ENCODE results near the gene LAG3.

The LAG3 gene

DNA sequence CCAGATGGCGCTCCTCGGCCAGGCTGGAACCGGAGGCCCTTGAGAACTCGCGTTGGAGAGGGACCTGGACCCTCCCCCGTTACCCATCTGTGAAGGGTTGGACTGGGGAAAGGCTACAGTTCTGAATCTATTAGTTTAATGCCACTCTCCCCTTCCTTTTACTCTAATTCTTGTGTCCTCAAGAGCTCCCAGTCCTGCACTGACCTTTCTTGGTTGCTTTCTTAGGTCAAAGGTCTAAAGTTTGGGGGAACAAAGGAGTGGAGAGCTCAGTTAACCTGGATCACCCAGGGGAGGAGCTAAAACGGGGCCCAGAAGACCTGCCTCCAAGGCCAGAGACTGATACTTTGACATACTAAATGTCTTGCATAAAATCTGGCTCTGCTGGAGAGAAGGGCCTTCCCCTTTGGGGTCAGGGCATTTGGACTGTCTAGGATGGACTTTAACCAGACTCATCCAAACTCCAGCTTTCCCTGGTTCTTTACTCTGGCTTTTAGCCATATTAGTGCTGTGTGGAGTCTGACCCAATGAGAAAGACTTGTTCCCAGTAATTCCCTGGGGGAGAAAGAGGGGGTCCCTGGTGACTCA, 18.5 kb upstream of the LAG3 start:
- no peak for DNase-seq

GRCh38 chr12:6754411-6754810, 17.9 kb upstream of the LAG3 start:
- DNase-seq = no peak

GRCh38 chr12:6757028-6757690, 15.2 kb upstream of the LAG3 start:
- DNase-seq = no peak

DNA sequence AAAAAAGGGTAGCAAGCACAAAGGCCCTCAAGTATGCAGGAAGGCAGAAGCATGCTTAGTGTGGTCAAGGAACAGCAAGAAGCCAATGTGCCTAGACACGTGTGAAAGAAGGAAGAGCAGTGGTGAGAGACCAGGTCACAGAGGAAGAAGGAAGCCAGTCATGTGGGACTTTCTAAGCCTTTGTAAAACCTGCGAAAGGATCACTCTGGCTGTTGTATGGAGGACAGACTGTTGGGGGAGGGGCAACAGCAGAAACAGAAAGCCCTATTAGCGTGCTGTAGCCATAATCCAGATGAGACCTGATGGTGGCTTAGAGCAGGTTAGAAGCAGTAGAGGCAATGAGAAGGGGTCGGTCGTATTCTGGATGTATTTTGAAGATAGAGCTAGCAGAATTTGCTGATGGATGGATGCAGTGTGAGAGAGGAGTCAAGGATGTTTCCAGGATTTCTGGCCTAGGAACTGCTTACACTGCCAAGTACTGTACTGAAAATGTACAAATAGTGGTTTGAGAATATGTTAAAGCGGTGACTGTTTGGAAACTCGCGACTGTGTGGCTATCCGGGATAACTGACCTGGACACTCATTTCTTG, 13.7 kb upstream of the LAG3 start:
- no peak for DNase-seq

- no peak for DNase-seq
These were observed 12.6 kb upstream of the LAG3 start for GRCh38 chr12:6759741-6760140.

DNA sequence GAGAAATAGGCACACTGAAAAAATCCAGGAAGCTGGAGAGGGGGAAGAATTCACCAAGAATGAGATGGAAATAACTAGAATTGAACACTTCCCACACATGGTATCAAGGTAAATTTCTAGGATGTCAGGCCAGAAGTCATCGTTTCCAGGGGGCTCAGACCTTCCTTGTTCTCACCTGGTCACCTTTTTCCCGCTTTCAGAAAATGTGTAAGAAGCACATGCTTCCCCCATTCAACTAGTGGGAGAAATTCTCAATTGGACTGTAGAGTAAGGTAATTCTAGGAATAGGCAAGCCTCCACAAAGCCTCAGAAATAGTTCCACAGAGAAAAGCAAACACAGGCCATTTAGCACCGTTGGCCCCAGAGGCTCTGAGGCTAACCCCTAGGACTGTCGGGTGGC, 8.9 kb upstream of the LAG3 start:
- no peak for DNase-seq

GRCh38 chr12:6764011-6764828, 8.1 kb upstream of the LAG3 start:
- no peak for DNase-seq

- no peak for DNase-seq
These were observed 7.2 kb upstream of the LAG3 start for GRCh38 chr12:6765048-6765633.

DNA sequence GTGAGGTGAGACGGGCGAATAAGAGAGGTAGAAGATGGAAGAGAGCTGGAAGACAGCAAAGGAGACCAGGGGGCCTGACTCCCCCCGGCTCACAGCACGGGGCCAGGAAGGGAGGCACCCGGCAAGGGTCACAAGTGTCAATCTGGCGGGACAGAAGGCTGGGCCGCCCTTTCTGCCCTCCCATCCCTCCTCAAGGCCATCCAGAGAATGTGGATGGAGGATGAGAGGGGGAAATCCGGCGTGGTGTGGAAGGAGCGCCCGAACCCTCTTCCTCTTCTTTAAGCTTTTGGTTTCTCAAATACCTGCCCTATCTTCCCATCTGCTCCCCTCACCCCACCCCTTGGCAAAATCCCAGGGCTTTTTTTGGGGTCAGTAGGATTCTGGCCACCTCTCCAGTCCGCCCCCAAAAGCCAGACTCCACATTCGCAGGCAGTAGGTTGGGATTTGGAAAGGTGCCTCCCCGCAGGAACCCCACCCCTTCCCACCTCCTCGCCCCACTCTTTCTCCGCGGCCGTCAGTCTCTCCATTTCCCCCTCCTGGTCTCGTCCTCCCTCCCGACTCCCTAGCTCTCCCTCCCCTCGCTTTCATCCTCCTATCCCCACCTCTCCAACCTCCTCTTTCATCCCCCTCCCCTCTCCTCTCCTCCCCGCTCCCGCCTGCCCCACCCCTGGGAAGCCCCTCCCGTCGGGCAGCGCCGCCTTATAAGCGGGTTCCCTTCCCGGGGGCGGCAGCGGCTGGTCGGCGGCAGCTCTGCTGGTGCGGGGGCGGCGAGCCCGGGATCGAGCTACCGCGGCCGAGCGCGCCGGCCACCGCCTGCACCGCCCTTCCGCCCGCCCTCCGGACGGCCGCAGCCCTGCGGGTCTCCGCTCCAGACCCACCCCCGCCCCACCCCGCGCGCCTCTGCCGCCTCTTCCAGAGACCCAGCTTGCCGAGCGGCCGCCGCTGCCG, 6.4 kb upstream of the LAG3 start, which contains the start of gene PTMS:
PTMS (plus strand) TSS at position 730 of the 948 bp plus-strand sequence. CDS start 343 bp downstream, outside the sequence.
- peak; percentile 36 for DNase-seq

- peak; percentile 33 for DNase-seq
These were observed 5.5 kb upstream of the LAG3 start for GRCh38 chr12:6766651-6767349.

DNA sequence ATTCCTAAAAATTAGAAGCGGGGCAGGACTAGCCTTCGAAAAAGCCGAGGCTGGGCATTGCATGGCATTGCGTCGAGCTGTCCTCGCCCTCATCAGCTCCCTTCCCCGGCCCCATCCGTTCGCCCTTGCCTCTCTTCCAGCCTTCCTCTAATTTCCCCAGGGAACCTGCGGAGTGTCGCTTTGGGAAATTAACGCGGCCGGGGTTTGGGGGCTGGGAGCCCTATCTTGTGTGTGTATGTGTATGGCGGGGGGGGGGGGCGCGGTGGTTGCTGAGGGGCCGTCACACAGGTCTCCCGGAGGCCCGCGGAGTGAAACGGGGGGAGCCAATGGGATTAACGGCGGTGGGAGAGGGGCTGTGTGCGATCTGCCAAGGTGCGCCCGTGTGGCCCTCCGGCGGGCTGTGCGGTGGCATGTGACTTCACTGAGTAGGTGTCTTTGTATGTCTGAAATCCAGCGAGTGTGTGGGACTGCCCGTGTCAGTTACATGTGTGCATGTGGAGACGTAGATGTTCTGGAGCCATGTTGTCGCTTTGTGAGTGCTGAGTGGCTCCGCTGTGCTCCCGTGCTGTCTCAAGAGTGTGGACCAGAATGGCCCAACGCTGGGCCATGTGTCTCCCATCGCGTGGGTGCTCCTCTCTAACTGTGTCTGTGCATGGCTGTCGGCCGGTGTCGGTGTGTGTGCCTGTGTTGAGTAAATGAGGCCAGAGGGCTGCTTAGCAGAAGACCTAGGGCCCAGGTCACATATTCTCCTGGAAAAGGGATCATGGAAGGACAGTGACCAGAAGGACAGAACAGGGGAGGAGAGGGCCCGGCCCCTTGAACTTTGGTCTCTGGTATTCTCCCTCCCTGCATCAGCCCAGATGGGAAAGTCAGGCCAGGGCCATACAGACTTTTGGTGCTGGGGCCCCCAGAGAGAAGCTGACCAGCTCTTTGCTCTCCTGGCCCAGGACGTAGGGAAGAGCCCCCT, 4.7 kb upstream of the LAG3 start:
- no peak for DNase-seq

DNA sequence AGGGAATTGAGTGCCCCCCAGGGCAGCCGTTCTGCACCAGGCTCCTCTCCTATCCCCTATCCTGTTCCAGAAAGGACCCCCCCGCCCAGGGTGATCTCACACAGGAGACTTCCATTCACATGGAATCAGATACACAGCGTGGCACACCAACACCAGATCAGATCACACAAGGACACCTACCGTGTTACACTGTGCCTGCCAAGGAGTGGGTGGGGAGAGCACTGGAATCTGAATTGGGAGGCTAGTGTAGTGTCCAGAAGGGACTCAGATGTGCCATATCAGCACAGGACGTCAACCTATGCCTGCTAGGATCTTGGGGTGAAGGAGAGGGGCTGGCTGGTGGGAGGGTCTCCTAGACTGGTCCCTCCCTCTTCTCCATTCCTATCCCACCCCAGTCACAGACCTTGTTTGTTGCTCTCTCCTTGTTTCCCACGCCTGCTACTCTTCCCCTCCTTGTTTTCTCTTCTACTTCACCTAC, 3.8 kb upstream of the LAG3 start:
- no peak for DNase-seq

- DNase-seq = no peak
These were observed 3.3 kb upstream of the LAG3 start for GRCh38 chr12:6768990-6769389.

GRCh38 chr12:6769666-6770065, 2.7 kb upstream of the LAG3 start:
- no peak for DNase-seq

DNA sequence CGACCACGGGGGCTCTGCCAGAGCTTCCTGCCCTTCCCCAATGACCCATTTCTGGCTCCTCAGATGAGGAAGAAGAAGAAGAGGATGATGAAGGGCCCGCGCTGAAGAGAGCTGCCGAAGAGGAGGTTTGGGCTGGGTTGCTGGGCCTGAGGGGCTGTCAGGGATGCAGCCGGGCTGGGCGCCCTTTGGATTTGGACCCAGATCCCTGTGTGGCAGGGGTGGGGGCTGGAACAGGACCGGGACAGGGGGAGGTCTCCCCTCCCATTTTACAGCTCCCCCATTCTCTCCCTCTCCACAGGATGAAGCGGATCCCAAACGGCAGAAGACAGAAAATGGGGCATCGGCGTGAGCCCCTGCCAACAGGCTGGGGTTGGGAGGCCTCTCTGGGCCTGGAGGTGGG, 2.2 kb upstream of the LAG3 start:
- DNase-seq = no peak

- no peak for DNase-seq
These were observed 1.7 kb upstream of the LAG3 start for GRCh38 chr12:6770600-6770999.

GRCh38 chr12:6771091-6771495, 1.2 kb upstream of the LAG3 start:
- no peak for DNase-seq

GRCh38 chr12:6771509-6772330, 600 bp upstream of the LAG3 start:
- no peak for DNase-seq
